CD4-positive, alpha-beta T cell (primary cell): Measurements from ENCODE around the gene CNTN2. TPM values are rescaled to one million over a fixed set of nuclear protein-coding genes. Genes with fewer than 3 reads are reported as not detected.

Source experiments
- ATAC-seq: fragments of 200-7000 bp; cut with Tn5 transposase; one replicate; pipeline ENCODE4 v1.10.0; 2022; ENCODE audit warnings: mild to moderate bottlenecking; ENCODE audit not compliant: poor library complexity
- CTCF ChIA-PET: fragments of 350-600 bp; sonication (Branson Sonifier 250); formaldehyde crosslinking; loops from one replicate; lab custom pipeline; 2021; ENCODE audit warnings: antibody characterized with exemption, inconsistent platforms; lab: Charles Lee
- POLR2A ChIA-PET: fragments of 350-600 bp; sonication (Branson Sonifier 250); formaldehyde crosslinking; loops from one replicate; lab custom pipeline; 2021; ENCODE audit warnings: antibody characterized with exemption, inconsistent platforms; lab: Charles Lee
- DNase-seq, 14 experiments: peaks; one replicate each; pipeline ENCODE4 v3.0.0-alpha.2; 2013 to 2020; ENCODE audit warnings: mixed read lengths in 2 of 14
- H3K27ac ChIP-seq, 2 donors: one replicate each; pipeline versions ENCODE4 v1.5.1 to v1.7.0; 2013; ENCODE audit warnings: low read length in 2 of 2, low read depth in 1 of 2, mild to moderate bottlenecking in 1 of 2
- H3K27me3 ChIP-seq, 2 experiments: 1 replicate in 1 of 2; 2 replicates in 1 of 2; pipeline versions ENCODE4 v1.6.1 to v1.7.0; 2013; ENCODE audit warnings: low read length in 2 of 2, control low read depth in 1 of 2, mild to moderate bottlenecking in 1 of 2, moderate library complexity in 1 of 2; ENCODE audit not compliant: insufficient read depth in 2 of 2, control insufficient read depth in 1 of 2
- H3K36me3 ChIP-seq: one replicate; pipeline ENCODE4 v1.6.1; 2013; ENCODE audit warnings: low read length, control low read depth; ENCODE audit not compliant: insufficient read depth
- H3K4me1 ChIP-seq: one replicate; pipeline ENCODE4 v1.6.1; 2013; ENCODE audit warnings: low read length, control low read depth; ENCODE audit not compliant: insufficient read depth
- H3K4me3 ChIP-seq: one replicate; pipeline ENCODE4 v1.5.1; 2013; ENCODE audit warnings: mild to moderate bottlenecking, low read length, moderate library complexity
- H3K9me3 ChIP-seq, 2 experiments: 1 replicate in 1 of 2; 2 replicates in 1 of 2; pipeline versions ENCODE4 v1.6.1 to v1.7.0; 2013; ENCODE audit warnings: low read length in 2 of 2, mild to moderate bottlenecking in 2 of 2, control low read depth in 1 of 2, moderate library complexity in 1 of 2; ENCODE audit not compliant: control insufficient read depth in 1 of 2, insufficient read depth in 1 of 2
- H3K27ac Mint-ChIP-seq: one replicate; pipeline ENCODE4 v1.8.0; 2020; ENCODE audit warnings: mixed read lengths
- H3K27me3 Mint-ChIP-seq: one replicate; pipeline ENCODE4 v1.8.0; 2021; ENCODE audit warnings: mixed read lengths
- H3K36me3 Mint-ChIP-seq: one replicate; pipeline ENCODE4 v1.8.0; 2021; ENCODE audit warnings: low read depth, mixed read lengths
- H3K4me1 Mint-ChIP-seq: one replicate; pipeline ENCODE4 v1.8.0; 2021; ENCODE audit warnings: low read depth, mixed read lengths
- H3K4me3 Mint-ChIP-seq: one replicate; pipeline ENCODE4 v1.8.0; 2020; ENCODE audit warnings: mild to moderate bottlenecking, mixed read lengths
- H3K9me3 Mint-ChIP-seq: one replicate; pipeline ENCODE4 v1.8.0; 2020; ENCODE audit warnings: mixed read lengths
- intact Hi-C, 2 experiments: fragments of 100-400 bp; cut with DNase I in 1 of 2; cut with micrococcal nuclease in 1 of 2; formaldehyde crosslinking; loops; one replicate each; pipeline versions ENCODE4 v1.15.1 to v1.9.0; 2023 to 2025; cut with DNase I, micrococcal nuclease
- total RNA-seq, 174 experiments: library from RNA in 2 of 174; stranded (reverse) in 2 of 174; gene quantifications; one replicate each; pipeline ENCODE4 v1.2.3 and lab custom pipeline; 2021 to 2026
- TF ChIP-seq, protein P1 (sequence below): fragments of 200-600 bp; IDR thresholded peaks from one replicate; pipeline ENCODE4 v1.8.0; 2022; ENCODE audit warnings: antibody characterized with exemption, mild to moderate bottlenecking

Gene CNTN2
- total RNA-seq, 2 experiments from 2014 or later = not detected

DNA sequence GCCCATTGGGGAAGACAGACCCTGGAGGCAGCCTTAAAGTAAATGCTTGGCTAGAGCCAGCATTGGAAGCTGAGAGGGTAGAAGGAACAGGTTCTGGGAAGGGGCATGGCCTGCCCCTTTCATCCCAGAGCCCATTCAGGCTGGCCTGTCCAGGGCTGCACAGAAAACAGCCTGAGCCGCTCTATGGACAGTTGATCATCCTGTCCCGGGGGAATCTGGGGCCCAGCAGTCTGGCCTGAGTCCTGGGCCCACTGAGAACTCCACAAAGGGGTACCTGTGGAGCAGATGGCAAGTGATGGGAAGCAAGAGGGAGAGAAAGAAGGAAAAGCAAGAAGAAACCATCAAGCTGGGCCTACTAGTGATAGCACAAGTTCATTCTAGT, 28.0 kb downstream of the CNTN2 start:
- no peaks in the 10 kb centered on the region for H3K9me3 Mint-ChIP-seq
- no peaks in the 10 kb centered on the region for H3K27me3 Mint-ChIP-seq
- TF ChIP-seq, protein P1, sequence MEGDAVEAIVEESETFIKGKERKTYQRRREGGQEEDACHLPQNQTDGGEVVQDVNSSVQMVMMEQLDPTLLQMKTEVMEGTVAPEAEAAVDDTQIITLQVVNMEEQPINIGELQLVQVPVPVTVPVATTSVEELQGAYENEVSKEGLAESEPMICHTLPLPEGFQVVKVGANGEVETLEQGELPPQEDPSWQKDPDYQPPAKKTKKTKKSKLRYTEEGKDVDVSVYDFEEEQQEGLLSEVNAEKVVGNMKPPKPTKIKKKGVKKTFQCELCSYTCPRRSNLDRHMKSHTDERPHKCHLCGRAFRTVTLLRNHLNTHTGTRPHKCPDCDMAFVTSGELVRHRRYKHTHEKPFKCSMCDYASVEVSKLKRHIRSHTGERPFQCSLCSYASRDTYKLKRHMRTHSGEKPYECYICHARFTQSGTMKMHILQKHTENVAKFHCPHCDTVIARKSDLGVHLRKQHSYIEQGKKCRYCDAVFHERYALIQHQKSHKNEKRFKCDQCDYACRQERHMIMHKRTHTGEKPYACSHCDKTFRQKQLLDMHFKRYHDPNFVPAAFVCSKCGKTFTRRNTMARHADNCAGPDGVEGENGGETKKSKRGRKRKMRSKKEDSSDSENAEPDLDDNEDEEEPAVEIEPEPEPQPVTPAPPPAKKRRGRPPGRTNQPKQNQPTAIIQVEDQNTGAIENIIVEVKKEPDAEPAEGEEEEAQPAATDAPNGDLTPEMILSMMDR = no peak
- Histone ChIP-seq H3K4me3 (no peak overlapping the region), H3K9me3 (no peaks in the 10 kb centered on the region), H3K27me3 (no peaks in the 10 kb centered on the region), H3K4me1 (no peaks in the 10 kb centered on the region), H3K36me3 (no peaks in the 10 kb centered on the region), H3K27ac (no peak overlapping the region)
- intact Hi-C loops = no loop called here
- CTCF ChIA-PET = interaction anchor here (1.3 kb wide), 1 partner anchor 10 kb away, joined by 3 read pairs; no protein-coding TSS in a partner anchor
- no peak overlapping the region for H3K27ac Mint-ChIP-seq
- H3K4me1 Mint-ChIP-seq = no peaks in the 10 kb centered on the region
- no peak overlapping the region for H3K4me3 Mint-ChIP-seq
- no peaks in the 10 kb centered on the region for H3K36me3 Mint-ChIP-seq
- ATAC-seq (no peak), DNase-seq (no peak)
- POLR2A ChIA-PET = no interaction called here

DNA sequence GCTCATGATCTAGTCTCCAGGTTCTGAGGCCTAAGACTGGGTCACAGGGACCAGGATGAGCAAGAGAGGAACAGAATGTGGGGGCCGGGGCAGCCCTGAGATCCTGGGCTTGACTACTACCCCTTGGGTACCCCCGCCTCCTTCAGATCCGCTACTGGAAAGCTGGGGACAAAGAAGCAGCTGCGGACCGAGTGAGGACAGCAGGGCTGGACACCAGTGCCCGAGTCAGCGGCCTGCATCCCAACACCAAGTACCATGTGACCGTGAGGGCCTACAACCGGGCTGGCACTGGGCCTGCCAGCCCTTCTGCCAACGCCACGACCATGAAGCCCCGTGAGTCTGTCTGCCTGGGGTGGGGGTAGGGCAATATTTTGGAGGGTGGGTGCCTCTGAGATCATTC, 28.8 kb downstream of the CNTN2 start:
- CTCF ChIA-PET = interaction anchor here (1.3 kb wide), 1 partner anchor 10 kb away, joined by 3 read pairs; no protein-coding TSS in a partner anchor
- H3K36me3 ChIP-seq = no peaks in the 10 kb centered on the region

DNA sequence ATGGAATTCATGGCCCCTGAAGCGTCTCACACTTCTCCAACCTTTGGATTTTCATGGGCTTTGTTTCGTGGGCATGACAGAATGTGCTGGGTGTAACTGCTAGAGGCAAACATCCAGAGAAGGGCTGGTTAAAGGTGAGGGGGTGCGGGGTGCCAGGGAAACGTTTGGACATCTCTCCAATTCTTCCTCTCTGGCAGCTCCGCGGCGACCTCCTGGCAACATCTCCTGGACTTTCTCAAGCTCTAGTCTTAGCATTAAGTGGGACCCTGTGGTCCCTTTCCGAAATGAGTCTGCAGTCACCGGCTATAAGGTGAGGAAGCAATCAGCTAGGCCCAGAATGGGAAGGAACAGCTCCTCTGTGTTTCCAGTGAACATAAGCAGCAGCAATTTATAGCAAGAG, 29.3 kb downstream of the CNTN2 start:
- no peak overlapping the region for H3K27ac ChIP-seq
- intact Hi-C loops = no loop called here
- no peak overlapping the region for H3K4me3 Mint-ChIP-seq
- H3K36me3 ChIP-seq = no peaks in the 10 kb centered on the region
- POLR2A ChIA-PET = no interaction called here
- no peaks in the 10 kb centered on the region for H3K4me1 ChIP-seq
- CTCF ChIA-PET = no interaction called here
- no peaks in the 10 kb centered on the region for H3K4me1 Mint-ChIP-seq
- TF ChIP-seq, protein P1 = no peak
- H3K4me3 ChIP-seq = no peak overlapping the region
- no peaks in the 10 kb centered on the region for H3K9me3 Mint-ChIP-seq
- ATAC-seq = no peak
- no peaks in the 10 kb centered on the region for H3K36me3 Mint-ChIP-seq
- H3K27ac Mint-ChIP-seq = no peak overlapping the region
- H3K27me3 Mint-ChIP-seq = no peaks in the 10 kb centered on the region
- DNase-seq = no peak
- no peaks in the 10 kb centered on the region for H3K9me3 ChIP-seq
- no peaks in the 10 kb centered on the region for H3K27me3 ChIP-seq

More for the DNA sequence above, 28.8 kb downstream of the CNTN2 start:
- H3K9me3 Mint-ChIP-seq = no peaks in the 10 kb centered on the region
- no peak overlapping the region for H3K4me3 Mint-ChIP-seq
- TF ChIP-seq, protein P1 = no peak
- H3K27ac Mint-ChIP-seq = no peak overlapping the region
- H3K4me3 ChIP-seq = no peak overlapping the region
- no peaks in the 10 kb centered on the region for H3K9me3 ChIP-seq
- DNase-seq (no peak), ATAC-seq (no peak)
- H3K36me3 Mint-ChIP-seq = no peaks in the 10 kb centered on the region
- no peaks in the 10 kb centered on the region for H3K4me1 ChIP-seq
- POLR2A ChIA-PET = no interaction called here
- H3K27ac ChIP-seq = no peak overlapping the region
- no peaks in the 10 kb centered on the region for H3K27me3 Mint-ChIP-seq
- intact Hi-C loops = no loop called here
- H3K27me3 ChIP-seq = no peaks in the 10 kb centered on the region
- H3K4me1 Mint-ChIP-seq = no peaks in the 10 kb centered on the region
